T follicular helper cell (primary cell): ENCODE measurements around the gene TMEM119.

Source experiments
- DNase-seq: peaks from one replicate; pipeline ENCODE4 v3.0.0-alpha.2; 2020; ENCODE audit warnings: low read depth
- total RNA-seq, 2 experiments: gene quantifications; one replicate each; lab custom pipeline; 2026; lab: John Stamatoyannopoulos, UW

TMEM119 gene
- total RNA-seq: 0.09 to 1.6 reads per million in 2 experiments

GRCh38 chr12:108597559-108598471 is at the start of gene TMEM119:
Gene TMEM119 (minus strand): TSS chr12:108598084. CDS start chr12:108592383, 5,701 bp downstream.
- DNase-seq: no peak

GRCh38 chr12:108646600-108647579 is 49.0 kb upstream of the TMEM119 start:
- DNase-seq: no peak

- DNase-seq: no peak
Measured at GRCh38 chr12:108645686-108646599, 48.1 kb upstream of the TMEM119 start.

GRCh38 chr12:108644811-108645120 is 46.9 kb upstream of the TMEM119 start:
- no peak for DNase-seq

- DNase-seq: no peak
Measured at GRCh38 chr12:108643941-108644810, 46.3 kb upstream of the TMEM119 start.

GRCh38 chr12:108642899-108643654 is 45.2 kb upstream of the TMEM119 start:
- DNase-seq: no peak

GRCh38 chr12:108642269-108642870 is 44.5 kb upstream of the TMEM119 start:
- DNase-seq: no peak

GRCh38 chr12:108641446-108642268 is 43.8 kb upstream of the TMEM119 start:
- DNase-seq: no peak

- DNase-seq: no peak
Measured at GRCh38 chr12:108640802-108641445, 43.0 kb upstream of the TMEM119 start.

- no peak for DNase-seq
Measured at GRCh38 chr12:108638997-108639822, 41.3 kb upstream of the TMEM119 start.

GRCh38 chr12:108638141-108638827 is 40.4 kb upstream of the TMEM119 start:
- no peak for DNase-seq

GRCh38 chr12:108637222-108637971 is 39.5 kb upstream of the TMEM119 start:
- no peak for DNase-seq

GRCh38 chr12:108635997-108636808 is 38.3 kb upstream of the TMEM119 start:
- no peak for DNase-seq

- DNase-seq: no peak
Measured at GRCh38 chr12:108635201-108635996, 37.5 kb upstream of the TMEM119 start.
